Measurements from ENCODE around the gene AUTS2. TPM values are rescaled to one million over a fixed set of nuclear protein-coding genes. Genes with fewer than 3 reads are reported as not detected.

The AUTS2 gene
- total and polyA plus RNA-seq, 4 experiments from 2014 or later = 3.4 to 35.2 (median 25.5) TPM

DNA sequence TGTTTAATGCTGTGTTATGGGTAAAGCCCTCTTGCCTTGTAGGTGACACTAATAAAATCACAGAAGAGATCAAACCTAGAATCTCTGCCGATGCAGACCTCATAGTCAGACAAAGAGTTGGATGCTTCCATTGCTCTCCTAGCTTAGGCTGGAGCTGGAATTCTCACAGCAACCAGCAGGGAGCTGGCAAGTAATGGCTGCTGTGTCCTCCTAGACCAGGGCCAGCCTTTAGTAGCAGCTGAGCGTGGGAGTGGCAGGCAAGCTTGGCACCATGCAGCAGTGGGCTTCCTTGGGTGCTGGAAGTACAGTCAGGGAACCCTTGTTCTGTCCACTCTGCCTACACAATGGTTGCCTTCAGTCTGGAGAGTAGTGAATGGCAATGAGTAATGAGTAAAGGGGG, 935.3 kb downstream of the AUTS2 start:
- Mint-ChIP-seq H3K27me3 (no peaks in the 10 kb centered on the region), H3K27ac (no peak overlapping the region), H3K4me1 (no peaks in the 10 kb centered on the region), H3K36me3 (no peaks in the 10 kb centered on the region), H3K9me3 (peaks cover 0 to 12% (median 0%) of the 10 kb centered on the region in 8 donors), H3K4me3 (no peak overlapping the region)
- Histone ChIP-seq H3K27ac (ENCODE audit: low read depth, low read length) (no peak overlapping the region), H3K9me3 (ENCODE audit: control insufficient read depth in 1 of 2, low read length in 2 of 2) (no peaks in the 10 kb centered on the region), H3K4me1 (ENCODE audit: insufficient read depth, low read length) (no peaks in the 10 kb centered on the region), H3K27me3 (ENCODE audit: insufficient read depth, low read length) (no peaks in the 10 kb centered on the region), H3K4me3 (ENCODE audit: low read length in 2 of 2) (no peak overlapping the region), H3K36me3 (ENCODE audit: insufficient read depth, low read length) (no peaks in the 10 kb centered on the region)
- ChIA-PET POLR2A (ENCODE audit: partially characterized antibody) (no interaction called here), CTCF (ENCODE audit: partially characterized antibody) (no interaction called here)
- no peak for DNase-seq
- intact Hi-C loops (cut with micrococcal nuclease) = no loop called here

DNA sequence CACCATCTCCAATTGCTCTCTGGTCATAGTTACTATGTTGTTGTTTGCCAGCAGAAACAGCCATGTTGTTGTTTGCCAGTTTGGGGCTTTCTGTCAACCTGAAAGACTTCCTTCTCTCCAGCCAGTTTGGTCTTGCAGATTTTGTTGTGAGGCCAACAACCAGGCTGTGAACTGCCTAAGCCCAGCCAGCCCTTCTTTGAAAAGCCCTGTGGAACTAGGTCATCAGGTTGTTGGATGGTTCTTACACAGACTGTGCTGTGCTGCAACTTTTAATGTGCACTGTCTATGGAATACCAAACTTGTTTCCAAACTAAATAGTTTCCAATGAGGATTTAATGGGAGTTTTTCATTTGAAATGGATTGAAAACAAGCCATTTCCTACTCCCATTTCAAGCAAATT, 940.9 kb downstream of the AUTS2 start:
- Histone ChIP-seq H3K27me3 (ENCODE audit: insufficient read depth, low read length) (no peaks in the 10 kb centered on the region), H3K4me3 (ENCODE audit: low read length in 2 of 2) (no peak overlapping the region), H3K36me3 (ENCODE audit: insufficient read depth, low read length) (no peaks in the 10 kb centered on the region), H3K4me1 (ENCODE audit: insufficient read depth, low read length) (no peaks in the 10 kb centered on the region), H3K9me3 (ENCODE audit: control insufficient read depth in 1 of 2, low read length in 2 of 2) (no peaks in the 10 kb centered on the region), H3K27ac (ENCODE audit: low read depth, low read length) (no peak overlapping the region)
- H3K4me3 Mint-ChIP-seq = no peak overlapping the region
- no peak for DNase-seq
- CTCF ChIA-PET (ENCODE audit: partially characterized antibody) = no interaction called here
- POLR2A ChIA-PET (ENCODE audit: partially characterized antibody) = no interaction called here
- H3K9me3 Mint-ChIP-seq = peaks cover 0 to 6% (median 0%) of the 10 kb centered on the region in 8 donors
- intact Hi-C loops (cut with micrococcal nuclease) = no loop called here
- no peaks in the 10 kb centered on the region for H3K36me3 Mint-ChIP-seq
- H3K27me3 Mint-ChIP-seq = peaks cover 0 to 3% of the 10 kb centered on the region in 2 donors
- no peaks in the 10 kb centered on the region for H3K4me1 Mint-ChIP-seq
- H3K27ac Mint-ChIP-seq = no peak overlapping the region

DNA sequence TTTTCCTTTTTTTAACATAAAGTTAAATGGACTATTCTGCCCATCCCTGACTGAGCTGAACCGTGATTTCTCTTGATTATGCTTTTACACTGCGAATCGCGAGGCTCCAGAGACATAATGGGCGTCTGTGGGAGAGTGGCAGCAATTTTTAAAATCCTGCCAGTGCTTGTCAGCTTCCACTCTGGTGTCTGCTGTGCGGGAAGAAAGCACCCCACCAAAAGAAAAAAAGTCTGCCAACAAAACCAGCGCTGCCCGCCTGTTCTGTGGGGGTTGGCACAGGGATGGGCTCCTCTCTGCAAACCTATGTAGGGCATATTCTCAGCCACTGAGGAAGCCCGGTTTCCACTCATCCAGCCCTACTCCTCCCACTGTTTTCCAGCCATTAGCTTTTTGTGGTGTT, 941.3 kb downstream of the AUTS2 start:
- Histone ChIP-seq H3K4me3 (ENCODE audit: low read length in 2 of 2) (no peak overlapping the region), H3K27me3 (ENCODE audit: insufficient read depth, low read length) (no peaks in the 10 kb centered on the region), H3K9me3 (ENCODE audit: control insufficient read depth in 1 of 2, low read length in 2 of 2) (no peaks in the 10 kb centered on the region), H3K4me1 (ENCODE audit: insufficient read depth, low read length) (no peaks in the 10 kb centered on the region), H3K36me3 (ENCODE audit: insufficient read depth, low read length) (no peaks in the 10 kb centered on the region), H3K27ac (ENCODE audit: low read depth, low read length) (no peak overlapping the region)
- DNase-seq = no peak
- ChIA-PET CTCF (ENCODE audit: partially characterized antibody) (no interaction called here), POLR2A (ENCODE audit: partially characterized antibody) (no interaction called here)
- no peak overlapping the region for H3K27ac Mint-ChIP-seq
- intact Hi-C loops (cut with micrococcal nuclease) = no loop called here
- H3K9me3 Mint-ChIP-seq = peaks cover 0 to 6% (median 0%) of the 10 kb centered on the region in 8 donors
- H3K36me3 Mint-ChIP-seq = no peaks in the 10 kb centered on the region
- H3K27me3 Mint-ChIP-seq = peaks cover 0 to 3% of the 10 kb centered on the region in 2 donors
- H3K4me1 Mint-ChIP-seq = no peaks in the 10 kb centered on the region
- H3K4me3 Mint-ChIP-seq = no peak overlapping the region

DNA sequence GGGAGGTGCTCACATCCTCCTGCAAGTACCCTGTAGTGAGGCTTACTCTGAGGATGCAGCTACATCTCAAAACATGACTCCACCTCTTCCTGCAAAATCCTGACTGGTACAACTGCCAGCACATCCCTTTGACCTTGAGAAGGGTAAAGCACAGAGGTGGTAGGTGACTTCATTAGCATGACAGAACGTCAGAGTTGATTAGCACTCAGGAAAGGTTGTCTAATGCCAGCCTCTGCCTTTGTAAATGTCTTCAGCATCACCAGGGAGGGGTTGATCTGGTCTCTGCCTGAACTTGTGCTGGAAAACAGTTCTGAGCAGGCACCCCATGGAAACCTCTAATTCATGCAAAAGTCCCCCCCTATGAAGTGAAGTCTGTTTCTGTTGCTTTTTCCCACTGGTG, 942.4 kb downstream of the AUTS2 start:
- no peak overlapping the region for H3K27ac ChIP-seq (ENCODE audit: low read depth, low read length)
- Mint-ChIP-seq H3K27me3 (peaks cover 0 to 3% of the 10 kb centered on the region in 2 donors), H3K36me3 (no peaks in the 10 kb centered on the region), H3K4me1 (no peaks in the 10 kb centered on the region), H3K4me3 (no peak overlapping the region), H3K27ac (peak overlapping the region in 1 of 7 donors; percentile 7), H3K9me3 (peaks cover 0 to 6% (median 0%) of the 10 kb centered on the region in 8 donors)
- no peak for DNase-seq
- no peak overlapping the region for H3K4me3 ChIP-seq (ENCODE audit: low read length in 2 of 2)
- H3K9me3 ChIP-seq (ENCODE audit: control insufficient read depth in 1 of 2, low read length in 2 of 2) = no peaks in the 10 kb centered on the region
- CTCF ChIA-PET (ENCODE audit: partially characterized antibody) = no interaction called here
- no peaks in the 10 kb centered on the region for H3K27me3 ChIP-seq (ENCODE audit: insufficient read depth, low read length)
- H3K4me1 ChIP-seq (ENCODE audit: insufficient read depth, low read length) = no peaks in the 10 kb centered on the region
- POLR2A ChIA-PET (ENCODE audit: partially characterized antibody) = no interaction called here
- H3K36me3 ChIP-seq (ENCODE audit: insufficient read depth, low read length) = no peaks in the 10 kb centered on the region
- intact Hi-C loops (cut with micrococcal nuclease) = no loop called here

DNA sequence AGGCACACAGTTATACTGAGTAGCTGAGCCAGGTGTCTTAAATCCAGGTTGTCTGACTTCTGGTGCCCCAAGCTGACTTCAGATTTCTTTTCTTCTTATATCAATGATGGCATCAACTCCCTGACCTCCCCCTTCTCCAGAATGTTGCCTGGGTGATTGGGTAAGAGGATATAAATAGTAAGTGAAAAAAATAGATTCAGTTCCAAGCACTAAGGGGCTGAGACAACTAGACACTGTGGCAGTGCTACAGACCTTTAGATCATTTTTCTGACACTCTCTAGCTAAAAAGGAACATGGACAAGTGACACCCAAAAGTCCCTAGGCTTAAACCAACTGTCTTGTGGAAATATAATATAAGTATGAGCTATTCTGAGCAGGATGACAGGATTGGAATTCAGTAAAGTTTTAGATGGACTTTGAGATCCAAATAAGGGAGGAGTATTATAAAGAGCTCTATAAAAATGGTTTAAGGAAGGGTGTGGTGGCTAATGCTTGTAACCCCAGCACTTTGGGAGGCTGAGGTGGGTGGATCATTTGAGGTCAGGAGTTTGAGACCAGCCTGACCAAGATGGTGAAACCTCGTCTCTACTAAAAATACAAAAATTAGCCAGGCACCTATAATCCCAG, 944.6 kb downstream of the AUTS2 start:
- H3K4me1 ChIP-seq (ENCODE audit: insufficient read depth, low read length) = no peaks in the 10 kb centered on the region
- H3K4me1 Mint-ChIP-seq = no peaks in the 10 kb centered on the region
- H3K27ac Mint-ChIP-seq = no peak overlapping the region
- ChIA-PET CTCF (ENCODE audit: partially characterized antibody) (interaction anchor here (0.6 kb wide), 1 partner anchor 814 kb away, joined by 3 read pairs; no protein-coding TSS in a partner anchor), POLR2A (ENCODE audit: partially characterized antibody) (no interaction called here)
- H3K36me3 Mint-ChIP-seq = no peaks in the 10 kb centered on the region
- no peaks in the 10 kb centered on the region for H3K9me3 ChIP-seq (ENCODE audit: control insufficient read depth in 1 of 2, low read length in 2 of 2)
- H3K4me3 Mint-ChIP-seq = no peak overlapping the region
- no peak overlapping the region for H3K4me3 ChIP-seq (ENCODE audit: low read length in 2 of 2)
- peaks cover 0 to 3% (median 0%) of the 10 kb centered on the region in 8 donors for H3K9me3 Mint-ChIP-seq
- H3K27ac ChIP-seq (ENCODE audit: low read depth, low read length) = no peak overlapping the region
- H3K27me3 Mint-ChIP-seq = peaks cover 0 to 3% of the 10 kb centered on the region in 2 donors
- intact Hi-C loops (cut with micrococcal nuclease) = no loop called here
- H3K27me3 ChIP-seq (ENCODE audit: insufficient read depth, low read length) = no peaks in the 10 kb centered on the region
- DNase-seq = no peak
- no peaks in the 10 kb centered on the region for H3K36me3 ChIP-seq (ENCODE audit: insufficient read depth, low read length)

DNA sequence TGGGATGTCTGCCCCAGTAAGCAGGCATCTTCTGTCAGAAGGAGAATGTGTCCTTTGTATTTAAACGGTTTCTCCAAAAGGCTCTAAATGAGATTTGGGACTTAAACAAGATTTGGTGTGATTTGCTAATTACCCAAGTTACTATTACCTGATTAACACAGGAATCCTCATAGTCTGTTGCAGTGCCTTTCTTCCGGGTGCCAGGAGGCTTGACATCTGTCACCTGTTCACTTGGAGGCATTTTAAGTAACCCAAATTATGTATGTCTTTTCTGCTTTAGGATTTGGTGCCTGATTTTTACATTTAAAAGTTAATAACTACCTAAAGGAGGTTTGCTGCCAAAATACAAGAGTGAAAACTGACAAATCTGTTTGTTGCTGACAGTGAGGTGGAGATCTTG, 945.7 kb downstream of the AUTS2 start:
- no peak overlapping the region for H3K4me3 ChIP-seq (ENCODE audit: low read length in 2 of 2)
- no peak overlapping the region for H3K27ac ChIP-seq (ENCODE audit: low read depth, low read length)
- Mint-ChIP-seq H3K4me1 (no peaks in the 10 kb centered on the region), H3K4me3 (no peak overlapping the region), H3K27ac (no peak overlapping the region), H3K36me3 (no peaks in the 10 kb centered on the region), H3K27me3 (peaks cover 0 to 3% of the 10 kb centered on the region in 2 donors), H3K9me3 (peaks cover 0 to 2% (median 0%) of the 10 kb centered on the region in 8 donors)
- CTCF ChIA-PET (ENCODE audit: partially characterized antibody) = no interaction called here
- H3K27me3 ChIP-seq (ENCODE audit: insufficient read depth, low read length) = no peaks in the 10 kb centered on the region
- intact Hi-C loops (cut with micrococcal nuclease) = no loop called here
- no peaks in the 10 kb centered on the region for H3K36me3 ChIP-seq (ENCODE audit: insufficient read depth, low read length)
- DNase-seq = no peak
- H3K4me1 ChIP-seq (ENCODE audit: insufficient read depth, low read length) = no peaks in the 10 kb centered on the region
- POLR2A ChIA-PET (ENCODE audit: partially characterized antibody) = no interaction called here
- H3K9me3 ChIP-seq (ENCODE audit: control insufficient read depth in 1 of 2, low read length in 2 of 2) = no peaks in the 10 kb centered on the region

DNA sequence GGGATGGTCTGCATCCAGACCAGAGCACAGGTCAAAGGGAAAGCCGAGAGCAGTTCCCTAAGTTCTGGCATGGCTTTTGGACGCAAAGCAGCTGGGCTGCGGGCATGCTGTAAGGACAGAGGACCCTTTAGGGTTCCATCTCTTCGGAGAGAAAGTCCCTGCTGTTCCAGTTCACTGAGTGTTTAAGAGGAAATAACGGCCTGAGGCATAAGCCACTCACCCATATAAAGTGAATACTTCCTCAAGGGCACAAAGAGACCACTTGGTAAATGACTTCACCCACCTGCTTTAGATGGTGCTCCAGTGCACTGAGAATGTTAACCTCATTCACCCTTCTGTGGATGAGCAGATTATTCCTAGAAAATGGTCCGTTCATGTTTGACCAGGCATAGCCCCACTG, 946.9 kb downstream of the AUTS2 start:
- H3K27ac Mint-ChIP-seq = no peak overlapping the region
- H3K9me3 Mint-ChIP-seq = peaks cover 0 to 2% (median 0%) of the 10 kb centered on the region in 8 donors
- H3K9me3 ChIP-seq (ENCODE audit: control insufficient read depth in 1 of 2, low read length in 2 of 2) = no peaks in the 10 kb centered on the region
- H3K27ac ChIP-seq (ENCODE audit: low read depth, low read length) = no peak overlapping the region
- no peak overlapping the region for H3K4me3 Mint-ChIP-seq
- ChIA-PET CTCF (ENCODE audit: partially characterized antibody) (no interaction called here), POLR2A (ENCODE audit: partially characterized antibody) (no interaction called here)
- H3K4me1 Mint-ChIP-seq = no peaks in the 10 kb centered on the region
- no peaks in the 10 kb centered on the region for H3K4me1 ChIP-seq (ENCODE audit: insufficient read depth, low read length)
- no peaks in the 10 kb centered on the region for H3K27me3 ChIP-seq (ENCODE audit: insufficient read depth, low read length)
- no peaks in the 10 kb centered on the region for H3K36me3 Mint-ChIP-seq
- H3K36me3 ChIP-seq (ENCODE audit: insufficient read depth, low read length) = no peaks in the 10 kb centered on the region
- no peak overlapping the region for H3K4me3 ChIP-seq (ENCODE audit: low read length in 2 of 2)
- DNase-seq = no peak
- H3K27me3 Mint-ChIP-seq = peaks cover 0 to 3% of the 10 kb centered on the region in 2 donors
- intact Hi-C loops (cut with micrococcal nuclease) = no loop called here

DNA sequence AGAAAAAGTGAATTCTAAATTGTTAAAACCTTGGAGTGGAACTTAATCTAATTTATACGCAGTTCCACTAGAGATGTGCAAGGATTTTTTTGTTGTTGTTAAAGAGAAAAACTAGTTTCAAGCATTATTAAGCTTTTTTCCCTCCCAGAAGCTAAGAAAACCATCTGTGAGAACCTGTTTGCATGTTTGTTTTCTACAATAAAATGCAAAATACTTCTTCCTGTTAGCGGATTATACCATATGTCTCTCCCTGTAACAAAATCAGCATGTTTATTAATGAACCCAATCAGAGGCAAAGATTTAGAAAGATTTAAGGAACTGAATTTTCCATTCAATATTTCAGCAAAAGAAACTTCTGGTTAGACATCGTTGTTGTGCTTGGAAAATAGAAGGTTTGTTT, 953.9 kb downstream of the AUTS2 start:
- Histone ChIP-seq H3K27ac (ENCODE audit: low read depth, low read length) (no peak overlapping the region), H3K4me3 (ENCODE audit: low read length in 2 of 2) (no peak overlapping the region), H3K36me3 (ENCODE audit: insufficient read depth, low read length) (no peaks in the 10 kb centered on the region), H3K9me3 (ENCODE audit: control insufficient read depth in 1 of 2, low read length in 2 of 2) (no peaks in the 10 kb centered on the region), H3K4me1 (ENCODE audit: insufficient read depth, low read length) (no peaks in the 10 kb centered on the region), H3K27me3 (ENCODE audit: insufficient read depth, low read length) (no peaks in the 10 kb centered on the region)
- DNase-seq = no peak
- Mint-ChIP-seq H3K36me3 (no peaks in the 10 kb centered on the region), H3K9me3 (peaks cover 0 to 3% (median 0%) of the 10 kb centered on the region in 8 donors), H3K27me3 (peaks cover 0 to 2% of the 10 kb centered on the region in 2 donors), H3K4me1 (no peaks in the 10 kb centered on the region), H3K4me3 (no peak overlapping the region), H3K27ac (no peak overlapping the region)
- POLR2A ChIA-PET (ENCODE audit: partially characterized antibody) = no interaction called here
- CTCF ChIA-PET (ENCODE audit: partially characterized antibody) = no interaction called here
- intact Hi-C loops (cut with micrococcal nuclease) = no loop called here

Data from CD4-positive, alpha-beta memory T cell (primary cell).